IMR-90 (cell line): ENCODE measurements around the gene STUB1. TPM values are rescaled to one million over a fixed set of nuclear protein-coding genes. Genes with fewer than 3 reads are reported as not detected.

Experiments
- ATAC-seq: fragments of 200-7000 bp; cut with Tn5 transposase; 2 replicates; pipeline ENCODE4 v1.9.1; 2020; ENCODE audit warnings: low read depth, mild to moderate bottlenecking, moderate library complexity
- BruUV-seq: library from RNA; stranded (reverse); fragments of 400-500 nt; replicated peaks from 2 replicates; lab custom pipeline; 2021; lab: Mats Ljungman, UMichigan
- CTCF ChIA-PET: fragments of 300-600 bp; formaldehyde crosslinking; extraction: SDS; loops from one replicate; lab custom pipeline; 2021; ENCODE audit warnings: antibody characterized with exemption; lab: Yijun Ruan, JAX
- POLR2A ChIA-PET: fragments of 300-600 bp; sonication (Branson Sonifier 250); formaldehyde crosslinking; loops from one replicate; lab custom pipeline; 2022; ENCODE audit warnings: antibody characterized with exemption; ENCODE audit not compliant: unreplicated experiment; lab: Charles Lee
- DNase-seq: peaks from one replicate; pipeline ENCODE4 v3.0.0; 2013
- H2AFZ ChIP-seq: replicated peaks from 2 replicates; pipeline ENCODE3; 2013; ENCODE audit warnings: low read length, mild to moderate bottlenecking; ENCODE audit not compliant: poor library complexity
- H2AK5ac ChIP-seq: 2 replicates; pipeline ENCODE4 v1.6.1; 2013; ENCODE audit warnings: low read depth, low read length, inconsistent platforms
- H2AK9ac ChIP-seq: replicated peaks from 2 replicates; pipeline ENCODE3; 2013; ENCODE audit warnings: mild to moderate bottlenecking, low read depth, low read length, moderate library complexity; ENCODE audit not compliant: poor library complexity
- H2BK120ac ChIP-seq: 2 replicates; pipeline ENCODE4 v1.6.1; 2013; ENCODE audit warnings: low read depth, low read length, inconsistent platforms
- H2BK15ac ChIP-seq: 3 replicates; pipeline ENCODE4 v1.6.1; 2013; ENCODE audit warnings: low read depth, low read length, inconsistent platforms
- H2BK20ac ChIP-seq: 2 replicates; pipeline ENCODE4 v1.6.1; 2013; ENCODE audit warnings: low read depth, mild to moderate bottlenecking, inconsistent platforms, low read length, moderate library complexity
- H2BK5ac ChIP-seq: 2 replicates; pipeline ENCODE4 v1.6.1; 2013; ENCODE audit warnings: mild to moderate bottlenecking, low read depth, low read length, inconsistent platforms; ENCODE audit not compliant: poor library complexity, severe bottlenecking
- H3K14ac ChIP-seq: replicated peaks from 2 replicates; pipeline ENCODE4 v1.6.1; 2013; ENCODE audit warnings: low read depth, low read length, inconsistent platforms
- H3K18ac ChIP-seq: 2 replicates; pipeline ENCODE4 v1.6.1; 2013; ENCODE audit warnings: low read depth, low read length, control low read depth
- H3K23ac ChIP-seq: 2 replicates; pipeline ENCODE4 v1.6.1; 2013; ENCODE audit warnings: low read depth, low read length, inconsistent platforms
- H3K27ac ChIP-seq: 2 replicates; pipeline ENCODE4 v1.5.1; 2013; ENCODE audit warnings: mild to moderate bottlenecking, control low read depth, low read length; ENCODE audit not compliant: insufficient read depth
- H3K27me3 ChIP-seq: 2 replicates; pipeline ENCODE4 v1.6.1; 2013; ENCODE audit warnings: low read length; ENCODE audit not compliant: control insufficient read depth, insufficient read depth
- H3K36me3 ChIP-seq: 2 replicates; pipeline ENCODE4 v1.6.1; 2013; ENCODE audit warnings: low read length, mixed read lengths; ENCODE audit not compliant: control insufficient read depth, insufficient read depth
- H3K4ac ChIP-seq: 2 replicates; pipeline ENCODE4 v1.6.1; 2013; ENCODE audit warnings: low read depth, low read length, inconsistent platforms
- H3K4me1 ChIP-seq: 2 replicates; pipeline ENCODE4 v1.6.1; 2013; ENCODE audit warnings: low read length, mixed read lengths; ENCODE audit not compliant: control insufficient read depth, insufficient read depth
- H3K4me2 ChIP-seq: 2 replicates; pipeline ENCODE4 v1.6.1; 2013; ENCODE audit warnings: low read depth, mild to moderate bottlenecking, control low read depth, low read length, moderate library complexity
- H3K4me3 ChIP-seq: 2 replicates; pipeline ENCODE4 v1.5.1; 2013; ENCODE audit warnings: low read depth, mild to moderate bottlenecking, control low read depth, low read length, moderate library complexity; ENCODE audit not compliant: insufficient read depth
- H3K56ac ChIP-seq: 2 replicates; pipeline ENCODE4 v1.6.1; 2013; ENCODE audit warnings: low read length, inconsistent platforms; ENCODE audit not compliant: insufficient read depth; ENCODE audit errors: extremely low read depth
- H3K79me1 ChIP-seq, 2 experiments: 2 replicates each; pipeline ENCODE4 v1.6.1; 2013; ENCODE audit warnings: low read length in 2 of 2, inconsistent platforms in 1 of 2, low read depth in 1 of 2
- H3K9ac ChIP-seq: 2 replicates; pipeline ENCODE4 v1.6.1; 2013; ENCODE audit warnings: low read depth, low read length, control low read depth
- H3K9me1 ChIP-seq: 2 replicates; pipeline ENCODE4 v1.6.1; 2013; ENCODE audit warnings: low read length, inconsistent platforms; ENCODE audit not compliant: insufficient read depth
- H3K9me3 ChIP-seq: 2 replicates; pipeline ENCODE4 v1.6.1; 2013; ENCODE audit warnings: low read length; ENCODE audit not compliant: control insufficient read depth, insufficient read depth
- H4K20me1 ChIP-seq: 2 replicates; pipeline ENCODE4 v1.6.1; 2013; ENCODE audit warnings: low read length, inconsistent platforms; ENCODE audit not compliant: insufficient read depth
- H4K5ac ChIP-seq: 2 replicates; pipeline ENCODE4 v1.6.1; 2013; ENCODE audit warnings: mild to moderate bottlenecking, low read depth, low read length, control low read depth
- H4K8ac ChIP-seq, 2 experiments: 2 replicates each; pipeline ENCODE4 v1.6.1; 2013; ENCODE audit warnings: low read depth in 2 of 2, low read length in 2 of 2, control low read depth in 1 of 2, inconsistent platforms in 1 of 2
- H4K91ac ChIP-seq: 2 replicates; pipeline ENCODE4 v1.6.1; 2013; ENCODE audit warnings: low read depth, low read length, inconsistent platforms; ENCODE audit not compliant: insufficient read depth
- BHLHE40 ChIP-seq: fragments of 150-350 bp; IDR thresholded peaks from 2 replicates; pipeline ENCODE4 v1.6.1; 2016; ENCODE audit warnings: mild to moderate bottlenecking, low read depth, low read length
- MAFK ChIP-seq: IDR thresholded peaks from 2 replicates; pipeline ENCODE4 v1.6.1; 2012; ENCODE audit warnings: low read depth, low read length, improper control_type of control experiment
- WGBS, 2 experiments: methylation state at CpG; one replicate each; pipeline versions ENCODE4 v1.1.5 to v1.1.7; 2013; ENCODE audit warnings: missing lambda C conversion rate in 2 of 2; ENCODE audit not compliant: insufficient read length in 1 of 2; ENCODE audit errors: extremely low coverage in 2 of 2; 5-methylcytosine and 5-hydroxymethylcytosine counted together
- dilution Hi-C: fragments of 300-500 bp; cut with HindIII; formaldehyde crosslinking; loops from one replicate; pipeline ENCODE4 v1.14.3; 2018; ENCODE audit warnings: low sequenced_read_pairs; ENCODE audit not compliant: unreplicated experiment
- in situ Hi-C: fragments of 300-500 bp; cut with MboI; formaldehyde crosslinking; loops from 3 replicates; pipeline ENCODE4 v1.14.3; 2019; ENCODE audit warnings: low sequenced_read_pairs, inconsistent platforms, mixed read lengths
- intact Hi-C: fragments of 100-400 bp; cut with micrococcal nuclease; formaldehyde crosslinking; loops from 2 replicates; pipeline ENCODE4 v1.10.0; 2022
- polyA plus RNA-seq, 3 experiments: library from polyadenylated mRNA; depleted of rRNA; stranded (reverse); fragments of >200 nt; gene quantifications; 2 replicates each; pipeline ENCODE4 v1.2.3, GENCODE V29; 2012; ENCODE audit warnings: low replicate concordance in 1 of 3
- total RNA-seq: library from RNA; depleted of rRNA; stranded (reverse); fragments of >200 nt; gene quantifications from 2 replicates; pipeline ENCODE4 v1.2.3, GENCODE V29; 2012

Gene STUB1
- total and polyA plus RNA-seq, 2 of the 4 experiments (the other 2 are of a cell fraction): 183 to 186 TPM

DNA sequence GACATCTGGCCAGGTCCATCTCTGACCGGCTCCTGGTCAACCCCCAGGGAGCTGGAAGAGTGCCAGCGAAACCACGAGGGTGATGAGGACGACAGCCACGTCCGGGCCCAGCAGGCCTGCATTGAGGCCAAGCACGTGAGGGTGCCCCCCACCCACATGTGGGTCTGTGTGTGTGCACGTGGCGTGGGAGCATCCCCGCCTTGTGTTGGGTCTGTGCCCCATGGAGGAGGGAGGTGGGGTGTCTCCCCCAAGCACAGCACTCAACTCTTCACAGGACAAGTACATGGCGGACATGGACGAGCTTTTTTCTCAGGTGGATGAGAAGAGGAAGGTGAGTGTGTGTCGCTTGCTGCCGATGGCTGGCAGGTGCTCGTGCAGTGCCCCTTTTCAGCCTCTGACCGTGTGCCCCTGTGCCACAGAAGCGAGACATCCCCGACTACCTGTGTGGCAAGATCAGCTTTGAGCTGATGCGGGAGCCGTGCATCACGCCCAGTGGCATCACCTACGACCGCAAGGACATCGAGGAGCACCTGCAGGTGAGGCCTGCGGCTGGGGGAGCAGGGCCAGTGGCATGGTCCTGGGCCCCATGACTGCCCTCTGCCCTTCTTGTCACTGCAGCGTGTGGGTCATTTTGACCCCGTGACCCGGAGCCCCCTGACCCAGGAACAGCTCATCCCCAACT, 1.7 kb downstream of the STUB1 start:
- intact Hi-C loops: no loop called here
- no CpG with 5 or more reads among the region's 28 CpGs for WGBS, 2 experiments
- Histone ChIP-seq H3K4me1 (peaks cover 20% of the 10 kb centered on the region), H3K9ac (no peak overlapping the region), H2BK120ac (no peak overlapping the region), H2BK20ac (no peak overlapping the region), H3K4me2 (peak overlapping the region; percentile 98; the same call in 1 of the 2 replicates), H3K27ac (no peak overlapping the region; the same call in 1 of the 2 replicates), H2AFZ (peak overlapping the region; percentile 43), H2BK5ac (no peak overlapping the region), H3K27me3 (no peaks in the 10 kb centered on the region), H3K36me3 (peaks cover 36% of the 10 kb centered on the region), H2BK15ac (no peak overlapping the region), H3K4me3 (peak overlapping the region; percentile 96; the same call in 1 of the 2 replicates), H4K91ac (no peak overlapping the region), H4K5ac (no peak overlapping the region), H3K79me1 (peaks cover 9 to 43% of the 10 kb centered on the region in 2 experiments; a peak in 3 of 4 replicates), H3K9me3 (no peaks in the 10 kb centered on the region), H3K9me1 (peaks cover 15% of the 10 kb centered on the region), H3K18ac (no peak overlapping the region), H3K4ac (no peak overlapping the region), H3K56ac (no peak overlapping the region), H2AK9ac (peak overlapping the region; percentile 72), H3K14ac (no peak overlapping the region), H4K20me1 (peaks cover 34% of the 10 kb centered on the region), H4K8ac (no peak overlapping the region), H2AK5ac (peak overlapping the region; percentile 13; the same call in 1 of the 2 replicates), H3K23ac (no peak overlapping the region)
- ATAC-seq (no peak), DNase-seq (no peak)
- dilution Hi-C loops: no loop called here
- in situ Hi-C loops: no loop called here
- BruUV-seq: TSS peak; percentile 91
- no peak for TF ChIP-seq MAFK
- 0 out of 2 replicates have a peak, but pooled peaks have one; percentile 5 for TF ChIP-seq BHLHE40
- POLR2A ChIA-PET: no interaction called here
- CTCF ChIA-PET: no interaction called here
